ENCODE data around the gene NEU4.
"Not testable (repeated sequence)": the region's sequence is repeated elsewhere in the genome, so short reads cannot be mapped to it uniquely, and the experiment has no call there.

Gene NEU4

DNA sequence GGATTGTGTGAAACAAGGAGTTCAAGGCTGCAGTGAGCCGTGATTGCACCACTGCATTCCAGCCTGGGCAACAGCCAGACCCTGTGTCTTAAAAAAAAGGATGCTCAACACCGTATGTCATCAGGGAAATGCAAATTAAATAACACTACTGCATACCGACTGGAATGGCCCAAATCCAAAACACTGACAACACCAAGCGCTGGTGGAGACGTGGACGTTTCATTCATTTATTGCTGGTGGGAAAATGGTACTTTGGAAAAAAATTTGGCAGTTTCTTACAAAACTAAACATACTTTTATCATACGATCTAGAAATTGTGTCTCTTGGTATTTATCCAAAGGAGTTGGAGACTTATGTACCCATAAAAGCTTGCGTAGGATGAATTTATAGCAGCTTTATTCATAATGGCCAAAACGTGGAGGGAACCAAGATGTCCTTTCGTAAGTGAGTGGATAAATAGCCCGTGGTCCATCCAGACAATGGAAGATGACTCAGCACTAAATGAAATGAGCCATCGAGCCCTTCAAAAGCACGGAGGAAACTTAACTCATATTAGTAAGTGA is 24.2 kb downstream of the NEU4 start:
- DNase-seq (ENCODE audit: low read depth in 4 of 4, low spot score in 1 of 4) = no peak

DNA sequence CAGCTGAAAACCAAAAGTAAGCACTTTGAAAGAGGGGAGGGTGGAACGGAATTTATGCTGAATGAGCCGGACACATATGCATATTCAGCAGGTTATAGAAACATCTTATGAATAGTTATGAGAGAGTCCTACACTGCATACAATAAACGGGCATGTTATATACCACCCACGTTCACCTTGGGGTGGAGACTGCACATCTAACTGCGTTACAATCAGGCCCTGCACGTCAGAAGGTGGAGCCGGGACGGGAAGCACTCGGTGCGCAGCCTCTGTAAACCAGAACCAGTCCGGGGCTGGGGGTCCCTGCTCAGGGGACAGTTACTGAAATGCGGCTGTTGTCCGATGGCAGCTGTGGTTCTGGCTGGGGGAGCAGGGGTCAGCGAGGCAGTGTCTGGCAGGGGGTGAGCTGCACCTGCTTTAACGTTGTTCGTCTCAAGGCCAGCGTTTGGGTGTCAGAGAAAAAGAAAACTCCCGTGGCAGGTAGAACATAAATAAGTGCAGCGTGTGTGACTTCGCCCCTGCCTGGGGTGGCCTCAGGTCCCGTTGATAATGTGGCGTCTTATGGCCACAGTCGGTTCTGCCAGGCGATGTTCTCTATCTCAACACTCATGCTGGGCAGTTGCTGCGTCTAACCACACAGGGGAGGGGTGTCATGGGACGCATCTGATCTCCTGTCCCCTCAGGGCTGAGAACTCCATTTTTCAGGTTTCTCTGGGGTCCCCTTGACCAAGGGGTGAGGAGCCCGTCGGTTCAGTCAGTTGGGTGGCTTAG is 24.9 kb downstream of the NEU4 start:
- DNase-seq (ENCODE audit: low read depth in 4 of 4, low spot score in 1 of 4) = not testable (repeated sequence)

DNA sequence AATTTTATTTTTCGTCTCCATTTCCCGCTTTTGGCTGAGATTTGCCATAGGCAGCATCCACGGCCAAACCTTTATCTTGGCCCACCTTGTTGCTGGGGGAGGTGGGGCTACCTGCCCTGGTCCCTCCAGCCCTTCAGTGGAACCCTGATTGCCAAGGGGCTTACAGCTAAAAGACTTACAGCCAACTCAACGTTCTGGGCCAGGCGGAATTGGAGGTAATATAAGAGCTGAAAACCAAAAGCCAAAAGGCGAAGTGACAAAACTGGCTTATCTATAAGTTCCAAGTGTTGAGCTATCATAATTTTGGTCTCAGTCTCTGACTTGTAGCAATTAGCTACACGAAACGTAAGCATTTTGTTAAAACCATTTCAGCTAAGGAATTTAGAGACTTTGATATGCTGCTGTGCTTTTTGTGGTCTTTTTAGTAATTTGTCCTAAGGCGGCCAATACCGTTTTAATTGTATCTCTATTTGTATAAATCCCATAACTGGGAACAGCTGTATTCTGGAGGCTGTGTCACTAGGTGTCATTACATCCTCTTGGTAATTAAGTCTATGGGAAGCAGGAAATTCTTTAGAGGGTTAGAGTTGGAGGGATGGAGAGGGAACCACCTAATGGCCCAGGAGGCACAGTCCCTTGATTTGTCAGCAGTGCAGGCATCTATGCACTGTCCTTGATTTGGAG is 25.7 kb downstream of the NEU4 start:
- no peak for DNase-seq (ENCODE audit: low read depth in 4 of 4, low spot score in 1 of 4)

DNA sequence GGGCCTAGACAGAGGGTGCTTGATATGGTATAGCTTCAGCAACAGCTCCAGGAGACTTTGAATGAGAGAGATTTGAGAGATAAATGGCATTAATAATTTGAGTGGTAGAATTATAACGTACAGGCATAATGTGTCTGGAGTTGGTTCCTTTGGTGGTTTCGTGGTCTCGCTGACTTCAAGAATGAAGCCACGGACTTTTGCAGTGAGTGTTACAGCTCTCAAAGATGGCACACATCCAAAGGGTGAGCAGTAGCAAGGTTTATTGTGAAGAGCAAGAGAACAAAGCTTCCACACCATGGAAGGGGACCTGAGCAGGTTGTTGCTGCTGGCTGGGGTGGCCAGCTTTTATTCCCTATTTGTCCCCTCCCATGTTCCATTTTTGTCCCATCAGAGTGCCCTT is 26.6 kb downstream of the NEU4 start:
- no peak for DNase-seq (ENCODE audit: low read depth in 4 of 4, low spot score in 1 of 4)

- DNase-seq (ENCODE audit: low read depth in 4 of 4, low spot score in 1 of 4) = no peak
Observed at GRCh38 chr2:241836292-241836691, 27.3 kb downstream of the NEU4 start.

DNA sequence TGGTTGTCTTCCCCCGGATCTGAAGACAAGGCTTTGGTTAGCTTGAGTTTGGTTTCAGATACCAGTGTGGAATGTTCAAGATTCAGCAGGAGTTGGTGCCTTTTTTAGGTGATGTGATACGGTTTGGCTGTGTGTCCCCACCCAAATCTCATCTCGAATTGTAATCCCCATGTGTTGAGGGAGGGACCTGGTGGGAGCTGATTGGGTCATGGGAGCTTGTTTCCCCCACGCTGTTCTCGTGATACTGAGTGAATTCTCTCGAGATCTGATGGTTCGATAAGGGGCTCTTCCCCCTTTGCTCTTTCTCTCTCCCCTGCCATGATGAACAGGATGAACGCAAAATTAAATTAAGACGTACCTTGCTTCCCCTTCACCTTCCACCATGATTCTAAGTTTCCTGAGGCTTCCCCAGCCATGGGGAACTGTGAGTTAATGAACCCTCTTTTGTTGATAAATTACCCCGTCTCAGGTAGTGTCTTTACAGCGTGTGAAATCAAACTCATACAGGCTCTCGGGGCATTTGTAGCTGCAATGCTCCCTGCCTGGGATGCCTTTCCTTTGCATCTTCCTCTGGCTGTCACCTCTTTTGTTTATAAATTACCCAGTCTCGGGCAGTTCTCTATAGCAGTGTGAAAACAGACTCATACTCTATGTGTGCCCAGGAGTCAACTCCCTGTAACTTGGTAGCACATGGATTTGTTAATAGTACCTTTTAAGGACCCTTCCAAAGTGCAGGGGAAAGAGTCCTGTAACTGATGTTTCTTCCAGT is 28.4 kb downstream of the NEU4 start:
- DNase-seq (ENCODE audit: low read depth in 4 of 4, low spot score in 1 of 4) = no peak

GRCh38 chr2:241841181-241842066 is 32.4 kb downstream of the NEU4 start:
- DNase-seq (ENCODE audit: low read depth in 4 of 4, low spot score in 1 of 4) = no peak

- DNase-seq (ENCODE audit: low read depth in 4 of 4, low spot score in 1 of 4) = no peak
Observed at GRCh38 chr2:241842067-241842415, 33.0 kb downstream of the NEU4 start.

GRCh38 chr2:241842620-241843211 is 33.7 kb downstream of the NEU4 start:
- DNase-seq (ENCODE audit: low read depth in 4 of 4, low spot score in 1 of 4) = no peak

DNA sequence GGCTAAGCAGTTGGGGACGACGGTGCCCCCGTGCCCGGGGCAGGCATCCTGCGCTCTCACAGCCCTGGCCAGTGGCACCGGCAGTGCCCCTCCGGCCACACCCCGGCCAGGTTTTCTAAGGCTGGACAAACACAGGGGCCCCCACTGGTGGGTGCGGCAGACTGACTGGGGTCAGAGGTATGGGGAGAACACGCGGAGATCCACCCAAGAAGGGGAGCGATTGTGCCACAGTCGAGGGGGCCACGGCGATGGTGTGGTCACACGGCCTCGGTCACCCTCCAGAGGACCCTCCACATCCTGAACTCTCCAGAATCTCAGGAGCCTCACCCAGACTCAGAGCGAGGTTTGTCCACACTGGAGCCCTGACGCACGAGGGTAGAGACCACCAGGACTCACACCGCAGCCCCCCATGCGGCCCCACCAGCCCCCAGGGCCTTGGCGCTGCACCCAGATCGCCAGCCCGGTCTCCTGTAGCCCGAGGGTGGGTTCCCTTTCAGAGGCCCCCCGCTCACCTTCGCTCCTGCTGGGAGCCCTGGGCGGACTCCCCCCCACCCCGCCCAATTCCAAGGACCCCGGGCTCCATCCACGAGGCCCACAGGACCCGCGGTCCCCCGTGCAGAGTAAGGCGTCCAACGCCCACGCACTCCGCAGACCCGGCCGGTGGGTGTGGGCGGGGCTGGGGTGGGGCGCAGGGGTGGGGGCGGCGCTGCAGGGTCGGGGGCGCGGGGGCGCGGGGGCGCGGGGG is 34.5 kb downstream of the NEU4 start:
- DNase-seq (ENCODE audit: low read depth in 4 of 4, low spot score in 1 of 4) = no peak

DNA sequence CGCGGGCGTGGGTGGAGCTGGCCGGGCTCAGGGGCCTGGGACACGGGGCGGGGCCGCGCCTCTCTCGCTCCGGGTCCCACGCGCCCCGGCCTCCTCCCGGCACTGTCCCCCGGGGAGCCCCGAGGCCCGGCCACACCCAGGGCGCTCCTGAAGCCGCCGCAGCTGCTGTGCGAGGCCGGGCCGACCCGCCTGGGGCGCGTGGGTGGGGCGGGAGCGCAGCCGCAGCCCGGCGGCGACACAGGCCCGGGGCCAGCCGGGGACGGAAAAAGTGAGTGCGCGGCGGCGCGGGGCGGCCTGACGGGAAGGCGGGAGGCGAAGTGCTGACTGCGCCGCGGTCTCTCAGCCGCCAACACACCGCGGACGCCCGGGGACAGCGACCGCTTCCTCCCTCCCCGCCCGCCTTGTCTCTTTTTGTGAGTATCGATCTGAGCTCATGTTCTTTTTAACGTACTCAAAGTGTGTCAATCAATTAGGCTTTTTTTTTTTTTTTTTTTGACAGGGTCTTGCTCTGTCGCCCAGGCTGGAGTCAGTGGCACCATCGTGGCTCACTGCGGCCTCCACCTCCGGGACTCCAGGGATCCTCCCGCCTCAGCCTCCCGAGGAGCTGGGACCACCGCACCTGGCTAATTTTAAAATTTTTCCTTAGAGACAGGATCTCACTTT is 35.2 kb downstream of the NEU4 start:
- DNase-seq (ENCODE audit: low read depth in 4 of 4, low spot score in 1 of 4) = peak in 3 of 4 experiments; percentile 57 to 91 (median 75)

DNA sequence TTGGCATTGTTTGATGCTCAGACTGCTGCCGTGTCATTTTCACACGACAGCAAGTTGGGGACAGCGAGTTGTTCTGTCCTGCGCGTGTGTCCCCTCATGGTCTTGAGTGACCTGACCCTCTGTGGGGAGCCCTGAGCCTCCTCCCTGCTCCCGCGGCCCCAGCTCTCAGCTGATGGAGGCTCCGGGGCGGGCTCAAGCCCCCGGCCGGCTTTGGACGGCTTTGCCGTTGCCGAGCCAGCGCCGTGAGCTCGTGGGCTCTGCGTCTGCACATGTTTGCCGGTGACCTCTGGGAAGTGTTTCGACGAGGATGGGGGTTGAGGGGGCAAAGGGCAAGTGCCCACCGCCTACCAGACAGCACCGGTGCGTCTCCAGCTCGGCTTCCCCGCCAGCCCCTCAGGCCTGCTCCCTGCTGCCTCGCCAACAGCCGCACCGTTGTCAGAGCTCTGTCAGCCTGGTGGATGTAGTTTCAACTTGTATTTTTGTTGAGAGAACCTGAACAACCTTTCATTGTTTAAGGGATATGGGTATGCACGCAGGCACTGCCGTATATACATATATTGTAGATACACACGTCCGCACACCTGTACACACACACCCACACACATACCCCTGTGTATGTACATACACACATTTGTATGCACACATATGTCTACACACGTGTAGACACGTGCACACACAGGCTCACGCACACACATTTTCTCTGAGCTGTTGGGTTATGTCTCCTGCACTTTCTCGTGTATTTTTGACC is 36.0 kb downstream of the NEU4 start:
- DNase-seq (ENCODE audit: low read depth in 4 of 4, low spot score in 1 of 4) = no peak

- no peak for DNase-seq (ENCODE audit: low read depth in 4 of 4, low spot score in 1 of 4)
Observed at GRCh38 chr2:241846406-241846805, 37.4 kb downstream of the NEU4 start.

- no peak for DNase-seq (ENCODE audit: low read depth in 4 of 4, low spot score in 1 of 4)
Observed at GRCh38 chr2:241848761-241849615, 40.0 kb downstream of the NEU4 start.

DNA sequence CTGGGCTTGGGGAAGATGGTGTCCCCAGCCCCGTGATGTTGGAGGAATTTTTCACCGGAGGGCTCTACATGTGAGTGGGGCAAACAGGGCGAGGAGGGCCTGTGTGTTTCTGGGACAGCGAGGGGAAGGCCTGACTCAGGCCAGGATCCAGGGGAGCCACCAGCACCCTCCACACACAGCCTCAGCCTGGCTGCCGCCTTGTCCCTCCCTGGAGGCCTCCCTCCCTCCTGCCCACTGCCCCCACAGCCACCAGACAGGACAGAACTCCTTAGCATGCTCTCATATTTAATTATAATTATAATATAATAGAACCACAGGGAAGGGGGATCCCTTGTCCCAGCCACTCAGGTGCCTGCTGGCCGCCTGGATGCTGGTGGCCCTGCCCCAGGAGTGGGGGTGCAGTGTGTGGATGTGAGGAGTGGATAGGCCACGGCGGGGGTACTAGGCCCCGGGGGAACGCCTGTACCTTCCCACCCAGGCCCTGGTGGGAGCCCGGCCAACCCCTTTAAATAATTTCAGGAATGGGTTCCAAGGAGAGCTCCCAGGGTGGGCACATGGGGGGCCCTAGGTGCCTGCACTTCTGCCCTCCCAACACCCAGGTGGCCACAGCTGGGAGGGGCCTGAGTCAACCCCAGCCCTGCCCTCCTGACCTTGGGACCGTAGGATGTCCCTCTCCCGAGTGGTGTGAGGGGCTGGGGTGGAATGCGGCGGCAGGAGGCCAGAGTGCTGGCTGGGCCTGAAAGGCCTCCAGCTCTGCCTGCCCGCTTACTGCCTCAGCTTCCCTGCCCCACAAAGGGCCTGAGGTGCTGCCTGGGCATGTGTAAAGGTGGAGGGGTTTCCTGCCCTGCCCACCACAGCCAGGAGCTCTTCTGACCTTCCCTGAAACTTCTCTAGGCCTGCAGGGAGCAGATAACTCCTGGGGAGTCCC is 40.9 kb downstream of the NEU4 start:
- no peak for DNase-seq (ENCODE audit: low read depth in 4 of 4, low spot score in 1 of 4)

GRCh38 chr2:241850544-241851324 is 41.7 kb downstream of the NEU4 start:
- no peak for DNase-seq (ENCODE audit: low read depth in 4 of 4, low spot score in 1 of 4)

All from stimulated activated CD4-positive, alpha-beta T cell treated with anti-CD3 and anti-CD28 coated beads, Interleukin-1b, Interleukin-23, amount 100 ng/mL, for 24 hours (primary cell).